Parathyroid adenoma (tissue), 2 donors: Measurements from ENCODE around the gene SLC35B4.

Experiments used
- H2AFZ ChIP-seq: fragments of 300-600 bp; sonication (generic); one replicate; pipeline ENCODE4 v1.7.0; 2017; ENCODE audit warnings: antibody characterized with exemption, mild to moderate bottlenecking
- H3K27ac ChIP-seq: fragments of 300-600 bp; sonication (generic); one replicate; pipeline ENCODE4 v1.7.0; 2017
- H3K27me3 ChIP-seq: fragments of 300-600 bp; sonication (generic); one replicate; pipeline ENCODE4 v1.7.0; 2017; ENCODE audit warnings: low read length; ENCODE audit not compliant: control insufficient read depth, insufficient read depth
- H3K36me3 ChIP-seq: fragments of 300-600 bp; sonication (generic); one replicate; pipeline ENCODE4 v1.7.0; 2017; ENCODE audit warnings: low read length; ENCODE audit not compliant: control insufficient read depth, insufficient read depth
- H3K4me1 ChIP-seq: fragments of 300-600 bp; sonication (generic); one replicate; pipeline ENCODE4 v1.7.0; 2017; ENCODE audit warnings: control low read depth
- H3K4me2 ChIP-seq: fragments of 300-600 bp; sonication (generic); one replicate; pipeline ENCODE4 v1.7.0; 2017; ENCODE audit warnings: low read length
- H3K4me3 ChIP-seq: fragments of 300-600 bp; sonication (generic); one replicate; pipeline ENCODE4 v1.7.0; 2017; ENCODE audit warnings: low read depth, low read length
- H3K79me2 ChIP-seq: fragments of 300-600 bp; sonication (generic); one replicate; pipeline ENCODE4 v1.7.0; 2017; ENCODE audit warnings: control low read depth
- H3K9ac ChIP-seq: fragments of 300-600 bp; sonication (generic); one replicate; pipeline ENCODE4 v1.7.0; 2017; ENCODE audit warnings: mild to moderate bottlenecking
- H3K9me3 ChIP-seq: fragments of 300-600 bp; sonication (generic); one replicate; pipeline ENCODE4 v1.7.0; 2017; ENCODE audit warnings: low read length; ENCODE audit not compliant: control insufficient read depth
- CTCF ChIP-seq: fragments of 300-600 bp; sonication (generic); IDR thresholded peaks from one replicate; pipeline ENCODE4 v1.7.0; 2017; ENCODE audit warnings: antibody characterized with exemption, mild to moderate bottlenecking
- donor health status: primary hyperparathyroidism.

SLC35B4 gene

GRCh38 chr7:134290286-134290685 is 26.4 kb downstream of the SLC35B4 start:
- no peaks in the 10 kb centered on the region for H3K27me3 ChIP-seq
- no peak overlapping the region for H3K4me3 ChIP-seq
- H2AFZ ChIP-seq = no peak overlapping the region
- no peaks in the 10 kb centered on the region for H3K36me3 ChIP-seq
- TF ChIP-seq CTCF = no peak
- no peak overlapping the region for H3K9ac ChIP-seq
- no peak overlapping the region for H3K4me2 ChIP-seq
- H3K79me2 ChIP-seq = no peaks in the 10 kb centered on the region
- H3K27ac ChIP-seq = no peak overlapping the region
- H3K4me1 ChIP-seq = no peaks in the 10 kb centered on the region
- H3K9me3 ChIP-seq = no peaks in the 10 kb centered on the region

GRCh38 chr7:134289841-134290240 is 26.9 kb downstream of the SLC35B4 start:
- Histone ChIP-seq H3K27me3 (no peaks in the 10 kb centered on the region), H3K36me3 (no peaks in the 10 kb centered on the region), H3K4me2 (no peak overlapping the region), H3K9me3 (no peaks in the 10 kb centered on the region), H3K27ac (no peak overlapping the region), H3K4me1 (no peaks in the 10 kb centered on the region), H3K9ac (no peak overlapping the region), H3K79me2 (no peaks in the 10 kb centered on the region), H3K4me3 (no peak overlapping the region), H2AFZ (no peak overlapping the region)
- no peak for TF ChIP-seq CTCF

GRCh38 chr7:134289423-134289822 is 27.3 kb downstream of the SLC35B4 start:
- Histone ChIP-seq H3K9me3 (no peaks in the 10 kb centered on the region), H3K79me2 (no peaks in the 10 kb centered on the region), H3K36me3 (no peaks in the 10 kb centered on the region), H3K27me3 (no peaks in the 10 kb centered on the region), H3K9ac (no peak overlapping the region), H3K4me1 (no peaks in the 10 kb centered on the region), H2AFZ (no peak overlapping the region), H3K4me3 (no peak overlapping the region), H3K27ac (no peak overlapping the region), H3K4me2 (no peak overlapping the region)
- TF ChIP-seq CTCF = no peak

GRCh38 chr7:134287916-134288659 is 28.6 kb downstream of the SLC35B4 start:
- H3K79me2 ChIP-seq = no peaks in the 10 kb centered on the region
- no peaks in the 10 kb centered on the region for H3K27me3 ChIP-seq
- no peak overlapping the region for H3K4me2 ChIP-seq
- H3K9me3 ChIP-seq = no peaks in the 10 kb centered on the region
- no peak overlapping the region for H3K4me3 ChIP-seq
- H2AFZ ChIP-seq = no peak overlapping the region
- no peaks in the 10 kb centered on the region for H3K36me3 ChIP-seq
- no peak for TF ChIP-seq CTCF
- H3K4me1 ChIP-seq = no peaks in the 10 kb centered on the region
- no peak overlapping the region for H3K9ac ChIP-seq
- H3K27ac ChIP-seq = no peak overlapping the region

DNA sequence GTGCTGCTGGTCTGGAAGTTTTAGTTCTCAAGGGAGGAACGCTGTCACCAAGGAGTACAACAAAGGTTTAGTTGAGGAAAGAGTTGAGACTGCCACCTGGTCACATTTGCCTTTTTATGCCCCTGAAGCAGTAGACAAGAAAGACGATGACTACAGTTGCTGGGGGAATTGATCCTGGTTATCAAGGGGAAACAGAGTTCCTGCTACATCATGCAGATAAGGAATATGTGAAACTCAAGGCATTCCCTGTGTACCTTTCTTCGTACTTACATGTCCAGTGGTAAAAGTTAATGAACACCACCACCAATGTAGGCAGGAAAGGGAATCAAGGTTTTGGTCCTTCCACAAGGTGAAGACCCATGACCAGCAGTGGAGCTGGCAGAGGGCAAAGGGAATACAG is 31.8 kb downstream of the SLC35B4 start:
- Histone ChIP-seq H3K4me2 (no peak overlapping the region), H3K4me1 (no peaks in the 10 kb centered on the region), H3K27me3 (no peaks in the 10 kb centered on the region), H3K9me3 (no peaks in the 10 kb centered on the region), H3K9ac (no peak overlapping the region), H3K27ac (no peak overlapping the region), H3K79me2 (no peaks in the 10 kb centered on the region), H3K4me3 (no peak overlapping the region), H2AFZ (no peak overlapping the region), H3K36me3 (no peaks in the 10 kb centered on the region)
- TF ChIP-seq CTCF = no peak
